HL-60/S4 treated with phorbol 12-myristate 13-acetate at 8.2 ng/mL for 4 days and 3 days (cell line): ENCODE results near the gene ARPC2.
"Not testable (repeated sequence)": the region's sequence is repeated elsewhere in the genome, so short reads cannot be mapped to it uniquely, and the experiment has no call there.

Source experiments
- in situ Hi-C: fragments of 300-500 bp; cut with MboI; formaldehyde crosslinking; loops from 2 replicates; pipeline ENCODE4 v1.15.0; 2022; ENCODE audit warnings: low sequenced_read_pairs

The ARPC2 gene

DNA sequence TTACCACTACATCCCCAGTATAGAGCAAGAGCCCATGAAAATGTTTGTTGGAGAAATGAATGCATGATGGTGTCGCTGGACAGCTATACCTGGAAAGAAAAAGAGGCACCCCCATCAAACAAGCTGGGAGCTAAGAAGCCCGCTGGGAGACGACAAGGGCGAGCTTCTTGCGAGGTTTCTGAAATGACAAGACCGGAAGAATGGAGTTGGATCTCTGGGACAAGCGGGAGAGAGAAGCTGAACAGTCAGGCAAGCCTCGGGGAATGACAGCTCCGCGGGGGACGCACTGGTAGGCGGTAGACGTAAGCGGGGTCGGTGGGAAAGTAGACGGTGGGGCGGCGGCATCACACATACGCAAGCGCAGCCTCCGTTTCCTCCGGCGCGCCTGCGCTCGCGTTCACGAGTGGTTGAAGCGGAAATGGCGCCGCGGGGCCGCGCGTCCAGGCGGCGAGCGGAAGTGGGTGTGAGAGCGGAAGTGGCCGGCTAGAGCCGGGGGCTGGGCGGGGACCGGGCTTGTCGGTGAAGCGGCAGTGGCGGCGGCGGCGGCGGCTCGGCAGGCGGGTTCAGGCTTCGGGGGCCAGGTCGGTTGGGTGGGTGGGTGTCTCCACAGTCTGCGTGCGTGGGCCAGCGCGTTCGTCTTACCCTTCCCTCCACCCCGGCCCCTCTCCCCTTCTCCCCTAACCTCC, at the start of gene ARPC2:
Gene ARPC2, plus strand, starts transcription at position 516 of the 686 bp plus-strand sequence. CDS start 282 bp downstream, outside the sequence.
- in situ Hi-C loops, result no loop called here

DNA sequence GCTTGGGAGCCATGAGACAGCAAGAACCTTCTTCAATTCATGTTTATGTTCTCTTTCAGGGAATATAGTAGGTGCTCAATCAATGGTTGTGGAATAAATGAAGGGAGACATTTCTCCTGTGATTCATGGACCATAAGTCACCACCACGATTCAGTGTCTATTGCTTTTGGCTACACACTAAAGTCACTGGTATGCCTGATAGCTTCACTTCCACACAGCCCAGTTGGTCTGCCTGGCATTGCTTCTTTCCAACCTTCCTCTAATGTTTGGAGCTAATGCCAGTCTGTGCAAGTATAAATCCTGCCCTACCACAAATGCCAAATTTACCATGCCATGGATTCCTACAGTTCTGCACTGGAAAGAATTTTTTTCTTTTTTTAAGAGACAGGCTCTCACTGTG, 49.0 kb upstream of the ARPC2 start:
- in situ Hi-C loops, result no loop called here

DNA sequence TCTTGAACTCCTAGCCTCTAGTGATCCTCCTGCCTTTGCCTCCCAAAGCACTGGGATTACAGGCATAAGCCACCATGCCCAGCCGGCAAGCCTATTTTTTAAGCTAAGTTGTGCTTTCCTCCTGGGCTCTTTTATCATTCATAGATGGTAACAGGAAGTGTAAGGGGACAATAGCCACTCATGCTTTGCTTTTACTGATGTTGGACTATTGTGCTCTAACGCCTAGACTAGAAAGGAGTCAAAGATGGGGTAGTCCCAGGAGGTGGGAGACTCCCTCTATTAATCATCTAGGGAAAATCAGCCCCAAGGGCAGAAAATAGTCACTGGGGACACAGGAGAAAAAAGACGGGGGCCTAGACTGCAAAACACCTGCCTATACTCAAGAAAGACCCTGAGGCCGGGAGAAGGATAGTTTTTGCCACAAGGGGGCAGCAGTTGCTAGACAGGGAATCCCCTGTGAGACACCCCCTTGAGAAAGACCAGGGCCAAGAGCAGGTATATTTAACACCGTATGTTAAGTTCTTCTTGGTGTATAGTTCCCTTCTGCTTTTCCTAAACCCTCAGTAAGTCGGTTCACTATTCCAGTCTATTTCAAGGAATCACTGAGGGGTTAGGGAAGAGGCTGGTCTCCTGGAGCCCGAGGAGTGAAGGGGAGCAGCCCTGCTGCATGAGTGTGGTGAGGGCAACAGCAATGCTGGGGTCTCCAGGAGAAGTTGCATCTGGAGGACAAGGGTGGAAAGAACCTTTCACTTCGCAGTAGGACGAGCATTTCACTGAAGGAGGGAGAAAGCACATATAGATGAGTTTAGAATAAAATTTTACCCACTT, 48.1 kb upstream of the ARPC2 start:
- in situ Hi-C loops, result no loop called here

DNA sequence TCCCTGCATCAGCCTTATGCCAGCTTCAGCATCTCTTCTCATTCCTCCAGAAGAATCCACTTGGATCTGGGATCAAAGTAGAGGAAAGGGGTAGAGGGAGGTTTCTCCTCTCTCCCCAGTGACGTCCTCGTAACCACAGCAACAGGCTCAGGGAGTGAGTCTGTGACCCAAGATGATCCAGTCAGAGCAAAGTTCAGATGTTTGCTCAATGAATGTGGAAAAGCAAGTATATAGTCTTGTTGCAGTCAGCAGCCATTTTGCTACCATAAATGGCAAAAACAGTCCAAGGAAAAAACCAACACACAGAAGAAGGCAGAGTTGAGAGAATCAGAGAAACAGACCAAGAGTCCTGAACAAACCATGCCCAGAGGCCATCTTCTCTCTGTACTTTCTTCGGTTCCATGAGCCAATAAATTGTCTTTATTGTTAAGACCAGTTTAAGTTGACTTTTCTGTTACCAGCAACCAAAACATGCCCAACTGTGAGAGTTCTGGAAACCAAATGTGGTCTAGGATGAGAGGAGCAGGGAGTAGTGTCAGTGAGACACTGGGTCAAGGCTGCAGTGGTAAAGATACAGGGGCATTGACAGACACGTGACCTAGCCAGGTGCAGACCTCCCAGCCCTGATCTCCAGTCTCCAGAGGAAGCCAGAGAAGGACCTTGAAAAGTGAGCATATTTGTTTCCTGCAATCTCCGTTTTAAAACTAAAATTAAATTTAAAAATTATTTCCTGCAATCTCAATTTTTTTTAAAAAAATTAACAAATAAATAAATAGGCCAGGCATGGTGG, 47.0 kb upstream of the ARPC2 start:
- in situ Hi-C loops, result no loop called here

DNA sequence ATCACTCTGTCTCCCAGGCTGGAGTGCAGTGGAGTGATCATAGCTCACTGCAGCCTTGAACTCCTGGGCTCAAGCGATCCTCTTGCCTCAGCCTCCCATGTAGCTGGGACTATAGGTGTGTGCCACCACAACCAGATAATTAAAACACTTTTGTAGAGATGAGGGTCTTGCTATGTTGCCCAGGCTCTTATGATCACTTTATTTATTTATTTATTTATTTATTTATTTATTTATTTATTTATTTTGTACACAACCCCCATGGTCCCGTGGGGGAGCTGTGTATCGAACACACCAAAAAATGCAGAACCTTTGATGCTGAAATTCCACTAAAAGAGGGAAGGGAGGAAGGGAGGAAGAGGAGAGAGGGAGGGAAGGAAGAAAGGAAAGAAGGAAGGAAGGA, 45.2 kb upstream of the ARPC2 start:
- in situ Hi-C loops, result not testable (repeated sequence)

DNA sequence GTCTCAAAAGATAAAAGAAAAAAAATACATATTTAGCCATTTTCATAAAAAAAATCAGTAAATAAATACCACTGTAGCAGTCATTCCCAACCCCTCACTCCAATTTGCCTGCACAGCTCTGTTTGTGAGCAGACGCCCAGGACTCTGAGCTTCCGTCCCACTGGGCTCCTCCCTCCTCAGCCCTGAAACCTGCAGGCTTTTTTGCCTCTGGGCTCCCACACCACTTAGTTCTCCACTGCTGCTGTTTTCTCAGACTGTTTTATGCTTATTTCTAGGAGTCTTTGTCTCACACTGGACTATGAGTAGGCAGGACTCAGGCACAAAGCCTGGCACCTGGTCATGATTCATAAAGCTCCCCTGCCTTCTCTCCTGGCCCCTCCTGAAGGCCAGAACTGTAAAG, 44.1 kb upstream of the ARPC2 start:
- in situ Hi-C loops, result no loop called here

DNA sequence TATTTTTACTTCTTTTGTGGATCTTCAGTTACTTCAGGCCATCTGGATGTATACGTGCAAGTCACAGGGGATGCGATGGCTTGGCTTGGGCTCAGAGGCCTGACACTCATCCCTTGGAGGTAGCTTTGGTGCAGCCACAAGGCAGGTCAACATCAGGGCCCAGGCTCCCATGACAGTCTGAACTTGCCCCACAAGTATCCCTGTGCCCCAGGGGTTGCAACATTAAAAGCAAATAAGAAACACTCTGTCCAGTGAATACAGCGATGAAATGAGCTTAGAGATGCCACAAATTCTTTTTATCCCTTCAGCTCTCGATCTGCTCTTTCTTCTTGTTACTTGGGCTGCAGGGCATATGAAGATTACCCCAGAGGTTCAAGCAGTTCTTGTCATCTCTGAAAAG, 37.2 kb upstream of the ARPC2 start:
- in situ Hi-C loops, result no loop called here

DNA sequence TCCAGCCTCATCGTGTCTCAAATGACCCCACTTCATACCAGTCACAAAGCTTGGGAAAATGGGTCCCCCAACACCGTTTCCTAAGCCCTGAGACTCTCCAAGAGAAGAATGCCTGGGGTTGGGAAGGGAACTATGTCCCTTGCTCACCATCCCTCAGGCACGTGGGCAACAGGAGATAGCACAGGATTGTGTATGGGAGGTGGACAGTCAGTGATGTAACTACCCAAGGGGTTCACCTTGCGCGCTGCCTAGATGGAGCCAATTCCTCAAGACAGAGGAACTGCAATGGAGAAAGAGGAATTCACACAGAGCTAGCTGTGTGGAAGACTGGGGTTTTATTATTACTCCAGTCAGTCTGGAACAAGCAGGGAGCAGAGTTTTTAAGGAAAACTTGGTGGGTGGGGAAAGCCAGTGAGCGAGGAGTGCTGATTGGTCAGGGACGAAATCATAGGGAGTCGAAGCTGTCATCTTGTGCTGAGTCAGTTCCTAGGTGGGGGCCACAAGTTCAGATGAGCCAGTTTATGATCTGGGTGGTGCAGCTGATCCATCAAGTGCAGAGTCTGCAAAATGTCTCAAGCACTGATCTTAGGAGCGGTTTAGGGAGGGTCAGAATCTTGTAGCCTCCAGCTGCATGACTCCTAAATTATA, 36.4 kb upstream of the ARPC2 start:
- in situ Hi-C loops, result no loop called here

DNA sequence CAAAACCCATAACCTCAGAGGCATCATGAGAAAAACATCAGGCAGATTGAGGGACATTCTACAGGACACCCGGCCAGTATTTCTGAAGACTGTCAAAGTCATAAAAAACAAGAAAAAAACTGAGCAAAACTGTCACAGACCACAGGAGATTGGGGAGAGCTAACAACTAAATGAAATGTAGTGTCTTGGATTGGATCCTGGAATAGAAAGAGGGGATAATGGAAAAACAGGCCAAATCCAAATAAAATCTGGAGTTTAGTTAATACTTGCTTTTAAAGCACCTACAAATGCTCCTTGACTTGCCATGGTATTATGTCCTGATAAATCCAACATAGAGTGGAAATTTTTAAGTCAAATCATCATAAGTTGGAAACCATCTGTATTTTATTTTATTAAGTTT, 32.7 kb upstream of the ARPC2 start:
- in situ Hi-C loops, result no loop called here

DNA sequence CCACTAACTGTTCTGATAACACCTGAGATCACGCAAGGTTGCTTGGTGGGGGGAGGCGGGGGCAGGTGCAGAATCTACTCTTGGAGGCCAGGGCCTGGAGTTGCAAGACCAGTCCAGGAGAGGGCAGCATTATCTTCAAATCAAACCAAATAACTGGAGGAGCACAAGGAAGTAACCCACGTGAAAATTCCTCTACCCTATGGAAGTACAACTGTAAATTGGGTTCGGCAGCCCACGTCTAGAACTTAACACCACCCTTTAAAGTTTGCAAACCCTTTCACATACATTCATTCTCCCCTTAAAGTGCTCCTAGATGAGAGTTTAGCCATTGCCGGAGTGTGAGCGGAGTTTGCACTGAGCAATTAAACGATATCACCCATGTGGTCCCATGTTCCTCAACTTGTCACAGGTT, 30.6 kb upstream of the ARPC2 start:
- in situ Hi-C loops, result no loop called here

DNA sequence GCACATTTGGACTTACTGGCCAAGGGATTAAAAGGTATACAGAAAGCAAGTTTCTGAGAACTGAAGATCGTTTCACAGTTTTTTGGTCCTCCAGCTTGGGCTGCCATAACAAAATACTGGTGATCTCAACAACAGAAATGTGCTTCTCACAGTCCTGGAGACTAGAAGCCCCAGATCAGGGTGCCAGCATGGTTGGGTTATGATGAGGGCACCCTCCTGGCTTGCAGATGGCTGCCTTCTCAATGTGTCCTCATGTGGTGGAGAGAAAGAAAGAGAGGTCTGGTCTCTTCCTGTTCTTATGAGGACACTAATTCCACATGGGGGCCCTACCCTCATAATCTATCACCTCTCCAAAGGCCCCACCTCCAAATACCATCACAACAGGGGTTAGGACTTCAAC, 30.1 kb upstream of the ARPC2 start:
- in situ Hi-C loops, result no loop called here

DNA sequence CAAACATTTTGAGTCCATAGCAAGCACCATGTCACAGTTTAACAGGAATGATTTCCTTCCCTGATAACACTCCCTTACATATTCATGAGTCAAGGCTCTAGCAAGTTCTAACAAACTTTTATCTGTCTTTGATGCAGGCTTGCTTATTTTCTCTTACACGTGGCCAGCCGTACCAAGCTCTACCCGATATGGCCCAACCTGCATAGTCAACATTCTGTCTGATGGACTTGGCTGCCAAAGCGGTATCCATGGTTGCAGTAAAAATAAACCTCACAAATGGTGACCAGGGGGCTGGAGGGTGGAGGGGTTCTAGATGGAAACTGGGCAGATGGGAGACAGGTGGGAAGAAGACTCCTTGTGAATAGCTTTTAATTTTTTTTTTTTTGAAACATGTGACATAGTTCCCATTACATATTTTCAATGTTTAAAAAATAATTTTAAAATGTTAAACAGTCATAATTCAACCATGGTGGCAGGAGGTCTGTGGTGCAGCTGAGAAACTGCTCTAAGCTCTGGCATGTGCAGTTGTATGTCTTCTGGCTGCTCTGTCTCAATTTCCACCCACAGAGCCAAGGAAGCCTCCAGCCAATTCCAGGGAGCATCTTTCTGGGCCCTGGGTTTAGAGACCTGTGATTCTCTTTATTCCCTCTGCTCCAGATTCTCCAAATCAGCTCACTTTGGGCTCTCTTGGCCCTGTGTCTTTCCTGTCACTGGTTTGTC, 29.5 kb upstream of the ARPC2 start:
- in situ Hi-C loops, result no loop called here

DNA sequence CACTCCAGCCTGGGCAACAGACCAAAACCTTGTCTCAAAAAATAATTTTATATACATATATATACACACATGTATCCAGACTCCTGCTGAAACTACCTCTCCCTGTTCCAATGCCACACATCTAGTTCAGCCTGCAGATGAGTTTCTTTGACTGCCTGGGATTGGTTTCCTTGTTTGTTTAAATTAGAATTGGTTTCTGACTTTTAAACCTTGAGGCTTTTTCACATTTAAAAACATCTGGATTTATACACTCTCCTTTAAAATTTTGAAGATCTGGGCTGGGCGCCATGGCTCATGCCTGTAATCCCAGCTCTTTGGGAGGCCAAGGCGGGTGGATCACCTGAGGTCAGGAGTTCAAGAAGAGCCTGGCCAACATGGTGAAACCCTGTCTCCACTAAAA, 28.5 kb upstream of the ARPC2 start:
- in situ Hi-C loops, result no loop called here

DNA sequence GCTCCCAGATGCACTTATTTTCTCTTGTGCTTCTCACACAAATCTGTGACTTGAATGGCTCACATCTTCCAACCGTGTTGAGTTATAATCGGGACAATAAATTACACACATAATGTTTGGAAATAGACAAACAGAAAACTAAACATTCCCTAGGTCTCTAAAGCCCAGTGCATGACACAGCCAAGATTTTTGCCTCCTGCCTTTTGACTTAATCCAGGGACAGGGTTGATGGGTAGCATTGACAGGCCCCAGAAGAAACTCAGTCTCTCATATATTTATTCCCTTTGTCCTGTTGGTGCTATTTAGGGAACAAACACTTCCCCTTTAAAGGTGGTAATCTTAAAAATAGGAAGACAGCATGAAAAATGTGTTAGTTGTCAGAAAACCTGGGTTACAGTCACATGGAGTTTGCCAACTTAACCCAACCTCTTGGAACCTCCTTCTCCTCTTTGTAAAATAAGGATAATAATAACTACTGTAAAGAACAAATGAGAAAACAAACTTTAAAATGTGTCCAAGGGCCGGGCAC, 24.0 kb upstream of the ARPC2 start:
- in situ Hi-C loops, result no loop called here

DNA sequence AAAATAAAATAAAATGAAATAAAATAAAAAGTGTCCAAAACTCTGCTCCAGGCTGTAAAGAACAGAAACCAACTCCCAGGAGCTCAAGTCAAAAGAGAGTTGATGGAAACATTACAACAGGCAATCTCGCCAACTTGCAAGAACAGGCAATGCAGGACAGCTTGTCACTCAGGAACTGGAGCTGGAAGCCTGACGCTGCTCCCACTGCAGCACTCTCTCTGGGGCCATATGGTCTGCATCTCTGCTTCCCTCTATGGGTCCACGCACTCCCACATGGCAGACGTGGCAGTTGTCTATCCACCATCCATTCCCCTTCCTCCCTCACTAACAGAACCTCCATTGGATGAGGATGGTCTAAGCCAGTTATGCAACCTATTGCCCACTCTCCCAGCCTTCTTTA, 23.3 kb upstream of the ARPC2 start:
- in situ Hi-C loops, result no loop called here

DNA sequence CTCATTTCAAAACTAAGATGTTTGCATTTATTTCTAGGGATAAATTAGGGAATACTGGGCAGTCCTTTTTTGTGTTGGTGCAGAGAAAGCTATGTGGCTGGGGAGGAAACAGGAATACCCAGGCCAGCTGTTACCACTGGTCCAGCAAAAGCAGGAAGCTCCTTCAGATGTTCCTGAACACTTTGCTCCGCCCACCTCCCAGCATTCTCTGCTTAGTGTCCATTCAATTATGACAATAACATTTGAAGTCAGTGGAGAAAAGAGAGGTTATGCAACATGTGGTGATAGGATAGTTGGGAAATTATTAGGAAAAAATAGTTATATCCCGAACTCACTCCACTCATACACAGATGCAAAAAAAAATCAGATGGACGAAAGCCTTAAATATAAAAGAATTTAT, 22.1 kb upstream of the ARPC2 start:
- in situ Hi-C loops, result no loop called here

DNA sequence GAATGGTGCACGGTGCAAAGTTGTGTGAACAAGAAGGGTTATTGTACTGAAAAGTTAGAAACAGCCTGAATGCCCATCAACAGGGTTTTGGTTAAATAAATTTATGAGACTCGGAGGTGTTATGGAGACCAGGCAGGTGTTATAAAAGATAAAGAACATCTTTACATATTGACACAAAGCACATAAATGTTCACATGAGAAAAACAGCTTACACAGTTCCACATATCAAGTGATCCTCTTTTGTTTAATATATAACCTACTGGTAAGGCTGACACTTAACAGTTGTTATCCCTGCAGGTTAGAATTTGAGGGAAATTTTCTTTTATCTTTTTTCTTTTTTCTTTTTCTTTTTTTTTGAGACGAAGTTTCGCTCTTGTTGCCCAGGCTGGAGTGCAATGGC, 20.0 kb upstream of the ARPC2 start:
- in situ Hi-C loops, result no loop called here

DNA sequence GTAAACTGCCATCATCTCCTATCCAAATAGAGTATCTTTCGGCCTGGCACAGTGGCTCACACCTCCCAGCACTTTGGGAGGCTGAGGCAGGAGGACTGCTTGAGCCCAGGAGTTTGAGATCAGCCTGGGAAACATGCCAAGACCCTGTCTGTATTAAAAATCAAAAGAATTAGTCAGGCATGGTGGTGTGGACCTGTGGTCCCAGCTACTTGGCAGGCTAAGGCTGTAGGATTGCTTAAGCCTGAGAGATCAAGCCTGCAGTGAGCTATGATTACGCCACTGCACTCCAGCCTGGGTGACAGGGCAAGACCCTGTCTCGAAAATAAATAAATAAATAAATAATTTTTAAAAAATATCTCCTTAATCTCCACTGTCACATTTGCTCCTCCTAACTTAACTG, 14.7 kb upstream of the ARPC2 start:
- in situ Hi-C loops, result no loop called here

DNA sequence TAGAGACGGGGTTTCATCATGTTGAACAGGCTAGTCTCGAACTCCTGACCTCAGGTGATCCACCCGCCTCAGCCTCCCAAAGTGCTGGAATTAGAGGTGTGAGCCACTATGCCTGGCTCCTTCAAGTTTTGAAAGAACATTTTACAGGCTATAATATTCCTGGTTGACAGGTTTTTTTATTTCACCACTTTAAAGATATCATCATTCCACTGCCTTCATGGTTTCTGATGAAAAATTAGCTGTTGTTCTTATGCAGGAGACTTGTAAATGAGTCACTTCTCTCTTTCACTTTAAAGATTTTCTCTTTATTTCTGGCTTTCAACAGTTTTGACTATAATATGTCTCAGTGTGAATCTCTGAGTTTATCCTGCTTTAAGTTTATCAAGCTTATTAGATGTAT, 7.9 kb upstream of the ARPC2 start:
- in situ Hi-C loops, result no loop called here

DNA sequence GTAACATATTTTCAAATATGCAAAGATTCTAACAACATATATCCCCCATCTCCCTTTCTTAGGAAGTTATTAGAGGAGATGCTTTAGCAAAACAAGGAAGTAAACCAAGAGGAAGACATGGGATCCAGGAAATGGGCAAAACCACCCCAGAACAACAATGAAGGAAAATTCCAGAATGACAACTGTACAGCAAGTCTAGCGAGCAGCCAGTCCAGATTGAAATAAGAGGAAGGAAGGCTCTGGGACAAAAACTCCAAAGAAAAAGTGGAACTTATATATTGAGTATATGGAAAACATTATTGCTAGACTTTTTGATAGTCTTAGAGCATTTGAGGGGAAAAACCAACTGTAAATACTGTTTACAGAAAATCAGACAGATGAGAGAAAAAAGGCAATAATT, 2.9 kb upstream of the ARPC2 start:
- in situ Hi-C loops, result no loop called here
